Measurements from ENCODE around the gene SPACDR.

The SPACDR gene

GRCh38 chr7:100437150-100438100, 26.6 kb downstream of the SPACDR start:
- no peak for DNase-seq (ENCODE audit: low spot score)

DNA sequence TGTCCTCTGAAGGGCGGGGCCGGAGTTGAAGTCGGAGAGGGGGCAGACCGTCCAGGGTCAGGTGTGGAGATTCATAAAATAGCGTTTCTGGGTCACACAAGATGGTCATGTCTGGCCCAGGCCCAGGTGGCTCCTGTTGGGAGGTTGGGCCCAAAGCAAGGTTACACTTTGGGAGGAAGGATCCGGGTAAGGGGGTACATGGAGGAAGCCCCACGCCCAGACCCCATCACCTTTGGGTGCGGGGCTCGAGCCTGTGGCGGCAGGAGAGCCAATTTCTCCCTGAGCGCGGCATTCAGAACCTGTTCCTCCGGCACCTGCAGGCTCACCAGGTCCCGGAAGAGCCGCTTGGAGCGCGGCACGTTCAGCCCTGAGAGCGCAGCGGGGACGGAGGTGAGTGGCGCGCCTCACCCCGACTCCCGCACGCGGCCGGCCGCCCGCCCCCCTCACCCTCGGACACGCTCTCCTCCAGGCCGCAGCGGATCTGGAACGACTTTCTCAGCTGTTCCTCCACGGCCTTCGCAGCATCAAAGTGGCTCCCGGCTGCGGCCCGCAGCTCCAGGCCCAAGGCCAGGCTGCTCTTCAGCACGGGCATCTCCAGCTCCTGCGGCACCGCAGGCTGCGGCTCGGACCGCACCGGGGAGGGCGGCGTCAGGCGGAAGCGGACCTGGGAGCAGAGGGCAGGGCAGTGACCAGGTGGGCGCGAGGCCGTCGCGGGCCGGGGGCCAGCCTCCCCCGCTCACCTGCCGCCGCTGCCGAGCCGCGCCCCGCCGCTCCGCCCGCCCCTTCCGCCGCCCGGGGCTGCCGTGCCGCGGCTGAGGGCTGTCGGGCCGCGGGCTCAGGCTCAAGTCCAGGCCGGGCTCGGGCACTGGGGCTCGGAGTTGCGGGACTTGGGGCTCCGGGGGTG, 28.4 kb downstream of the SPACDR start:
- no peak for DNase-seq (ENCODE audit: low spot score)

DNA sequence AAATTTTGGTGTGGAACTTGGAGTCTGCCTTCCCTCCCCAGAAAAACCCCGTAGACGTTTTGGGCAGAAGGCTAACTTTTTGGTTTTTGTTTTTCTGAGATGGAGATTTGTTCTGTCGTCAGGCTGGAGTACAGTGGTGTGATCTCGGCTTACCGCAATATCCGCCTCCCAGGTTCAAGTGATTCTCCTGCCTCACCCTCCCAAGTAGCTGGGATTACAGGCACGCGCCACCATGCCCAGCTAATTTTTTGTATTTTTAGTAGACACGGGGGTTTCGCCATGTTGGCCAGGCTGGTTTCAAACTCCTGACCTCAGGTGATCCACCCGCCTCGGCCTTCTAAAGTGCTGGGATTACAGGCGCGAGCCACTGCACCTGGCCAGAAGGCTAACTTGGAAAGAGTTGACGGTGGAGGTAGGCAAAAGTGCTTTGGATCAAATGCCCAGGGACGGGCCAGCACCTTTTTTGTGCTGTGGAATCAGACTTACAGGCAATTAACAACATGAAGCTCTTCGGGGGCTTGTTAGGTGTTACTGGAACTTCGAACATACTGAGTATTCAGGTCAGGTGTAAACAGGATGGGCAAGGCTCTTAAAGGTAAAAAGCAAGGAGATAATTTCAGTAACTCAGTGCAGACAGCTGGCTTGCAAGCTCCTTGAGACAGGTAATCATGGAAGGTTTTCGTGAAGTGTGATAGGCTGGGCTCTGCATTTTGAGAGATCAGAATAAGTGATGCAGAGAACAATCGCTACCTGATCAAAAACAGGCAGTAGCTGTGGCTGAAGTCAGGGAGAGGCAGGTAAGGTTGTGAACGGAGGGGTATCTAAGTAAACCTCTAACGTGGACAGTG, 29.5 kb downstream of the SPACDR start:
- DNase-seq (ENCODE audit: low spot score), result no peak

GRCh38 chr7:100433592-100434296, 30.3 kb downstream of the SPACDR start:
- no peak for DNase-seq (ENCODE audit: low spot score)

DNA sequence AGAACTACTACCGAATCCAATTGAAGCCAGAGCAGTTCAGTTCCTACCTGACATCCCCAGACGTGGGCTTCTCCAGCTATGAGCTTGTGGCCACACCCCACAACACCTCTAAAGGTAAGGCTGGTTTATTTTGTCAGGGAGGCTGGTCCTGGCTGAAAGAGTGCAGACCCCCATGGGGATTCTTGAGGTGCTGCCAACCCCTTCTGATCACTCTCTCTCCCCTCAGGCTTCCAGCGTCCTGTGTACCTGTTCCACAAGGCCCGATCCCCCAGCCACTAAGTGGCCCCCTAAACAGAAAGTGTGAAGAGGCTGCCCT, 30.8 kb downstream of the SPACDR start:
- no peak for DNase-seq (ENCODE audit: low spot score)

- DNase-seq (ENCODE audit: low spot score), result no peak
Measured at GRCh38 chr7:100432621-100433275, 31.3 kb downstream of the SPACDR start.

DNA sequence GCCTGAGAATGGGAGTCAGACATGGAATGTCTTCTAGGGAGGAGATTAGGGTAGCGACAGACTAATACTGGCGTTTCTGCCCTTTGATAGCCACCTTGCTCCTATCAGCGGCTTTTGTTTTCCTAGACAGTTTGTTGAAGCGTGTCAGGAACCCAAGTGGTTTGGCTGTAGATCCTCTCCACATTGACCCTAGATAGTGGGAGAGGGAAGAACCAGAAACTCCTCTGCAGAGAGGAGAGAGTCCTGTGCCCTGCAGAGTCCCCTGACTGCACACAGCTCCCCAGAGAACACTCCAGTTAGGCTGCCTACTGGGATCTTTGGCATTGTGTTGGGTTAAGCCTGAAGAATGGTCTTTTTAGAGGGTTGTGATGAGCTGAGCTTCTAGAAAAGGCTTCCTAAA, 32.0 kb downstream of the SPACDR start:
- DNase-seq (ENCODE audit: low spot score), result no peak

DNA sequence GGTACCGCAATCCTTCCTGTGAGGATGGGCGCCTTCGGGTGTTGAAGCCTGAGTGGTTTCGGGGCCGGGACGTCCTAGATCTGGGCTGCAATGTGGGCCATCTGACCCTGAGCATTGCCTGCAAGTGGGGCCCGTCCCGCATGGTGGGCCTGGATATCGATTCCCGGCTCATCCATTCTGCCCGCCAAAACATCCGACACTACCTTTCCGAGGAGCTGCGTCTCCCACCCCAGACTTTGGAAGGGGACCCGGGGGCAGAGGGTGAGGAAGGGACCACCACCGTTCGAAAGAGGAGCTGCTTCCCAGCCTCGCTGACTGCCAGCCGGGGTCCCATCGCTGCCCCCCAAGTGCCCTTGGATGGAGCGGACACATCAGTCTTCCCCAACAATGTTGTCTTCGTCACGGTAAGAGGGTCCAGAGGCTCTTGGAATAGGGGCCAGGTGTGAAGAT, 32.7 kb downstream of the SPACDR start:
- no peak for DNase-seq (ENCODE audit: low spot score)

GRCh38 chr7:100430493-100431285, 33.4 kb downstream of the SPACDR start:
- no peak for DNase-seq (ENCODE audit: low spot score)

DNA sequence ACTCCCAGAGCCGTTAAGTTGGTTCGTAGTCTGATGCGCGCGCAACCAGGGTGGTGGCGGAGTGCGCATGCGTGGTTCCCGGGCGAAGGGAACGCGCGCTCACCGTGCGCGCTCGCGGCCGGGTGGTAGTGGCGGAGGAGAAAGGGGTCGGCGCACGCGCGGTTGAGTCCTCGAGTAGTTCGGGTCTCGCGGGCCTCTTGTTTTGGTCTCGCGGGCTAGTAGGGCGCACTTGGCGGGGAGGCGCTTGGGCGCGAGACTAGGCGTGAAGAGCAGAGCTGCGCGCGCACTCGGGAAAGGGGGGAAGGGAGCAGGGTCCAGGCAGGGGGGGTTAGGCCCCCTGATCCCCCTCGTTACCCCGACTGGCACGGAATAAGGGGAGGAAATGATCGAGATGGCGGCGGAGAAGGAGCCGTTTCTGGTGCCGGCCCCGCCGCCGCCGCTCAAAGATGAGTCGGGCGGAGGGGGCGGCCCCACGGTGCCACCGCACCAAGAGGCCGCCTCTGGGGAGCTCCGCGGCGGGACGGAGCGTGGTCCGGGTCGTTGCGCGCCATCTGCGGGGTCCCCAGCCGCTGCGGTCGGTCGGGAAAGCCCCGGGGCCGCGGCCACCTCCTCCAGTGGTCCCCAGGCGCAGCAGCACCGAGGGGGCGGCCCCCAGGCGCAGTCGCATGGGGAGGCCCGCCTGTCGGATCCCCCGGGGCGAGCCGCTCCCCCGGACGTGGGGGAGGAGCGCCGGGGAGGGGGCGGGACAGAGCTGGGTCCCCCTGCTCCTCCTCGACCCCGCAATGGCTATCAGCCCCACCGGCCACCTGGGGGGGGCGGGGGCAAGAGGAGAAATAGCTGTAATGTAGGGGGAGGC, 34.2 kb downstream of the SPACDR start, which contains the start of gene MEPCE:
TSS of gene MEPCE (plus strand) at position 195 of the 856 bp plus-strand sequence. CDS start at position 383, 188 bp downstream.
- peak; percentile 97 for DNase-seq (ENCODE audit: low spot score)

DNA sequence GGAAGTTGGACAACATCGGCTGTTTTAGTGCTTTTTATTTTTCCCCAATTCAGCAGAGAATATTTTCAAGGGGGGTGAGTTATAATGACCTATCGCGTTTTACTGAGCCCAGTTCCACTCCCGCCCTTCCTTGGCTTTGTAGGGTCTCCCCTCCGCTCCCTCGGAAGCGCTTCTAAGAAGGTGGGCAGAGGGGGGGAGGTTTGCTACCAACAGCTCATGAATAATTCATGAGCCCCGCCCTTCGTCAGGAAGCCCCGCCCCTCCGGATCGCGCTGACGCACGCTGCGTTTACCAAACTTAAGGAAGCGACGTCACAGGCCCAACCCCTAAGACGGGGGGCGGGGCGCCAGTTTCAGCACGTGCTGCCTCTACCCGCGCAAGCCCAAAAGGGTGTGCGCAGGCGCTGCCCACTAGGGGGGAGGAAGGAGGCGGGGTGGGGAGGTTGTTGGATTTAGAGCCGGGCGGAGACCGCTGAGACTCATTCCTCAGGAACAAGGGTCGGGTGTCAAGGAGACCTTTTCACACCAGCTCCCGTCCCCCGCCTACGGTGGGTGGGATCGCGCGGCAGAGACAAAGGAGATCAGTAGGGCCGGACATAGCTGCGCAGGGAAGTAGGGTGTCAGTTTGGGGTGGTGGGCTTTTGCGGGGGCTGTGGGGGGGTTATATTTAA, 35.0 kb downstream of the SPACDR start:
- peak; percentile 99 for DNase-seq (ENCODE audit: low spot score)

- peak; percentile 97 for DNase-seq (ENCODE audit: low spot score)
Measured at GRCh38 chr7:100428199-100428966, 35.7 kb downstream of the SPACDR start, which contains the start of gene ZCWPW1. Gene ZCWPW1, minus strand, starts transcription at chr7:100428703. Its CDS starts 8,054 bp downstream, at chr7:100420649.

GRCh38 chr7:100427762-100428198, 36.3 kb downstream of the SPACDR start:
- DNase-seq (ENCODE audit: low spot score), result no peak

GRCh38 chr7:100426516-100426915, 37.5 kb downstream of the SPACDR start:
- DNase-seq (ENCODE audit: low spot score), result no peak

GRCh38 chr7:100425347-100425746, 38.7 kb downstream of the SPACDR start:
- DNase-seq (ENCODE audit: low spot score), result no peak

DNA sequence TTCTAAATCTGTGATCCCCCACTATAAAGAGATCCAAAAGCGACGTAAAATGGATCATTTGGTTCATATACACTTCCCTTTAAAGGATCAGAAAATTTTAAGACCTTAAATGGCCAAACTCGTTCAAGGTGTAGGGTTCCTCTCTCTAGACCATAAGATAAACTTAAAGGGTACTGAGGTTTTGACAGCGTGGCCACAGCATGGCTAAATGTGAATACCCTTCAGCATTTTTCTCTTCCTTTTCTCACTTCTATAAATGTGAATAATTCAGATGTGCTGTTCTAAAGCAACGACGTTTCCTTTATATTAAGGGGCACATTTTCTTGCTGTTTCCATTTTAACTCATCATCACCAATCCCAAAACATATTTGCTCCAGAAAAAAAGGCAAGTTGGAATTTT, 40.7 kb downstream of the SPACDR start:
- no peak for DNase-seq (ENCODE audit: low spot score)
